ENCODE measurements around the gene ST3GAL2. TPM values are rescaled to one million over a fixed set of nuclear protein-coding genes. Genes with fewer than 3 reads are reported as not detected.

ST3GAL2 gene
- total RNA-seq, 2 experiments from 2014 or later, result 44.6 to 61.0 TPM

- H3K4me1 ChIP-seq (ENCODE audit: insufficient read depth, low read length, poor library complexity, severe bottlenecking), result peaks cover 38% of the 10 kb centered on the region
- H2AFZ ChIP-seq (ENCODE audit: low read length), result no peak overlapping the region
- peaks cover 49% of the 10 kb centered on the region for H3K79me2 ChIP-seq (ENCODE audit: insufficient read depth, low read depth, low read length)
- H3K27ac ChIP-seq (ENCODE audit: low read depth, low read length, poor library complexity, severe bottlenecking), result peak overlapping the region; percentile 68
- no peak for DNase-seq (ENCODE audit: low spot score)
- ChIA-PET POLR2A (interaction anchor here (0.5 to 2.1 kb wide), 10 partner anchors 15 to 87 kb away, joined by 3 to 19 read pairs (median 4); partner anchors contain the start of genes COG4, FCSK and SF3B3), CTCF (ENCODE audit: unreplicated experiment) (interaction anchor here (0.6 to 1.6 kb wide), 4 partner anchors 15 to 26 kb away, joined by 3 to 11 read pairs (median 4); partner anchors contain the start of gene FCSK)
- peak overlapping the region; percentile 87 for H3K4me2 ChIP-seq (ENCODE audit: low read length)
- no TSS peak for BruUV-seq (replicated peaks)
- H3K9me3 ChIP-seq (ENCODE audit: low read length), result no peaks in the 10 kb centered on the region
- H3K36me3 ChIP-seq (ENCODE audit: insufficient read depth, low read length), result peaks cover 17% of the 10 kb centered on the region
- H4K20me1 ChIP-seq (ENCODE audit: insufficient read depth, low read length), result no peaks in the 10 kb centered on the region
- peak overlapping the region; percentile 97 for H3K4me3 ChIP-seq (ENCODE audit: low read depth, low read length, poor library complexity, severe bottlenecking)
- no peaks in the 10 kb centered on the region for H3K9me2 ChIP-seq (ENCODE audit: insufficient read depth, low read length)
- no peak for TF ChIP-seq EZH2phosphoT487 (IDR thresholded peaks at IDR 0.05; ENCODE audit: borderline replicate concordance, low read depth, low read length)
- no peak for TF ChIP-seq CTCF (conservative IDR thresholded peaks at IDR 0.05; ENCODE audit: low read length)
- intact Hi-C loops (cut with micrococcal nuclease; ENCODE audit: unreplicated experiment), result loop anchor here (2.0 kb wide), 2 partner anchors 16 to 150 kb away; partner anchors contain the start of genes AARS1 and FCSK
Measured at GRCh38 chr16:70438585-70438968, 323 bp downstream of the ST3GAL2 start.

- H3K9me3 ChIP-seq (ENCODE audit: low read length), result no peaks in the 10 kb centered on the region
- peak overlapping the region; percentile 87 for H3K4me2 ChIP-seq (ENCODE audit: low read length)
- H3K79me2 ChIP-seq (ENCODE audit: insufficient read depth, low read depth, low read length), result peaks cover 55% of the 10 kb centered on the region
- H3K4me1 ChIP-seq (ENCODE audit: insufficient read depth, low read length, poor library complexity, severe bottlenecking), result peaks cover 45% of the 10 kb centered on the region
- peak overlapping the region; percentile 97 for H3K4me3 ChIP-seq (ENCODE audit: low read depth, low read length, poor library complexity, severe bottlenecking)
- CTCF ChIA-PET (ENCODE audit: unreplicated experiment), result interaction anchor here (0.6 to 1.6 kb wide), 5 partner anchors 16 to 27 kb away, joined by 3 to 11 read pairs (median 3); partner anchors contain the start of gene FCSK
- TF ChIP-seq CTCF (conservative IDR thresholded peaks at IDR 0.05; ENCODE audit: low read length), result no peak
- no peak for TF ChIP-seq EZH2phosphoT487 (IDR thresholded peaks at IDR 0.05; ENCODE audit: borderline replicate concordance, low read depth, low read length)
- intact Hi-C loops (cut with micrococcal nuclease; ENCODE audit: unreplicated experiment), result loop anchor here (2.0 kb wide), 2 partner anchors 17 to 149 kb away; partner anchors contain the start of genes AARS1 and FCSK
- no peak overlapping the region for H2AFZ ChIP-seq (ENCODE audit: low read length)
- H4K20me1 ChIP-seq (ENCODE audit: insufficient read depth, low read length), result no peaks in the 10 kb centered on the region
- H3K9me2 ChIP-seq (ENCODE audit: insufficient read depth, low read length), result no peaks in the 10 kb centered on the region
- H3K27ac ChIP-seq (ENCODE audit: low read depth, low read length, poor library complexity, severe bottlenecking), result peak overlapping the region; percentile 68
- POLR2A ChIA-PET, result interaction anchor here (0.5 to 2.1 kb wide), 10 partner anchors 15 to 87 kb away, joined by 3 to 19 read pairs (median 4); partner anchors contain the start of genes COG4, FCSK and SF3B3
- no TSS peak for BruUV-seq (replicated peaks)
- H3K36me3 ChIP-seq (ENCODE audit: insufficient read depth, low read length), result peaks cover 19% of the 10 kb centered on the region
- DNase-seq (ENCODE audit: low spot score), result peak; percentile 53
Measured at GRCh38 chr16:70437582-70438557, 1.0 kb downstream of the ST3GAL2 start.

Data from OCI-LY7 (cell line).